GM21360 (cell line): Measurements from ENCODE around the gene IL15RA.
"Not testable (repeated sequence)": the region's sequence is repeated elsewhere in the genome, so short reads cannot be mapped to it uniquely, and the experiment has no call there.

Source experiments
- ATAC-seq: cut with Tn5 transposase; IDR thresholded peaks from one replicate; pipeline ENCODE4 v1.9.1; 2021; ENCODE audit warnings: mild to moderate bottlenecking, moderate library complexity; ENCODE audit not compliant: unreplicated experiment

IL15RA gene

DNA sequence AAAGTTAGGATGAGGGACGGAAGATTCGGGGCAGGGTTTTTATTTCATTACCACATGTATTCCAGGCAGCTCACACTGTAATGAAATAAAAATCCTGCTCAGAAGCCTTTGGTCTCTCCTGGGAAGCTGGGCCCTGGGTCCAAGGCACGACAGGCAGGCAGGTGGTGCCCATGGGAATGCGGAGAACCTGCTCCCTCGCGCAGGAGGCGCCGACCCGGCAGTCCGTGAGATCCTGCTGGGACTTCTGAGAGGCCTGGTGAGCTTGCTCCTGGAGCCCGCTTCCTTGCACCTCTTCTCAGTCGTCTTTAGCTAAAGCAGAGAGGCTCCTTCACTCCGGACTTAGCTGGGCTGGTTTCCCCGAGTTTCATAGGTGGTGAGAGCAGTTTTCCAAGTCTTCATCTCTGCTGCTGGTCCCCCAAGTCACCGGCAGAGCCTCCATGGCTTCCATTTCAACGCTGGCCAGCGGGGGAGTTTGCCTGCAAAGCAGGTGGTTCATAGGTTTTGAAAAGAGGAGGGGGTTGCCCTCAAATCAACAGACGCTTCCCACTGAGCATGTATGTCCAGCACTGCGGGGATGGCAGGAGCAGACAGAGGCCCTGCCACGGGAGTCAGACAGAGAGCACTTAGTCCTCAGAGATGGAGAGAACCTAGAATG lies 24.5 kb downstream of the IL15RA start:
- no peak for ATAC-seq

DNA sequence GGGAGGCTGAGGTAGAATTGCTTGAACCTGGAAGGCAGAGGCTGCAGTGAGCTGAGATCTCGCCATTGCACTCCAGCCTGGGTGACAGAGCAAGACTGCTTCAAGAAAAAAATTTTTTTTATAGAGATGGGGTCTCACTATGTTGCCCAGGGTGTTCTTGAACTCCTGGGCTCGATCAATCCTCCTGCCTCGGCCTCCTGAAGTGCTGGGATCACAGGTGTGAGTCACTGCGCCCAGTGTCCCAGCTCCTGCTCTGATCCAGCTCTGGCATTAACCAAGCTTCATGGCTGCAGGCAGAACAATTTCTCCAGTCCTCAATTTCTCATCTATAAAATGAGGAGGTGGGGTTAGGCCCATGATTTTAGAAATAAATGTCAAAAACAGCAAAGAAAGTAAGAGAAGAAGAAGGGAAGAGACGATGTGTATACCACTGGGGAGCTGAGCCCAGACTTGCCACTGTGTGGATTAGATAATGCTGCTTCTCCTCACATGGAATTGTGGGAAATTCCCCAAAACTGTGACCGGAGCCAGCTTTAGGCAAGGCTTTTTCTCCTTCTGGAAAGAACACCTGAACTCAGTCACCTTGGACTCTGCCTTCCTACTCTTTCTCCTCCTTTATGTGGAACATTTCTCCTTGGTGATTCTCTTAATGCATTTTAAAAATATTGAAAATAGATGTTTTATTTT lies 25.5 kb downstream of the IL15RA start:
- no peak for ATAC-seq

DNA sequence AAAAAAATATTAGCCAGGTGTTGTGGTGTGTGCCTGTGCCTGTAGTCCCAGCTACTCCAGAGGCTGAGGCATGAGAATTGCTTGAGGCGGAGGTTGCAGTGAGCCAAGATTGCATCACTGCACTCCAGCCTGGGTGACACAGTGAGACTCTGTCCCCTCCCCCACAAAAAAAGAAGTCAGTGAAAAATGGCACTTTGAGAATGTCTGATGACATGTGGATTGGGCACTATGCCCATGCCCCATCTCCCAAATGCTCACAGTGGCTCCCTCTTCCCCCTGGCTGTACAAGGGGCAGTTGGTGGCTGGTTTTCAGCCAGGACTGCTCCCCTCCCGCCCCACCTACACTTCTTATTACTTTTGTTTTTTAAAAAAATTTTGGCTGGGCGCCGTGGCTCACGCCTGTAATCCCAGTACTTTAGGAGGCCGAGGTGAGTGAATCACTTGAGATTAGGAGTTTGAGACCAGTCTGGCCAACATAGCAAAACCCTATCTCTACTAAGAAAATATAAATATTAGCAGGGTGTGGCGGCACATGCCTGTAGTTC lies 26.1 kb downstream of the IL15RA start:
- ATAC-seq, result no peak

DNA sequence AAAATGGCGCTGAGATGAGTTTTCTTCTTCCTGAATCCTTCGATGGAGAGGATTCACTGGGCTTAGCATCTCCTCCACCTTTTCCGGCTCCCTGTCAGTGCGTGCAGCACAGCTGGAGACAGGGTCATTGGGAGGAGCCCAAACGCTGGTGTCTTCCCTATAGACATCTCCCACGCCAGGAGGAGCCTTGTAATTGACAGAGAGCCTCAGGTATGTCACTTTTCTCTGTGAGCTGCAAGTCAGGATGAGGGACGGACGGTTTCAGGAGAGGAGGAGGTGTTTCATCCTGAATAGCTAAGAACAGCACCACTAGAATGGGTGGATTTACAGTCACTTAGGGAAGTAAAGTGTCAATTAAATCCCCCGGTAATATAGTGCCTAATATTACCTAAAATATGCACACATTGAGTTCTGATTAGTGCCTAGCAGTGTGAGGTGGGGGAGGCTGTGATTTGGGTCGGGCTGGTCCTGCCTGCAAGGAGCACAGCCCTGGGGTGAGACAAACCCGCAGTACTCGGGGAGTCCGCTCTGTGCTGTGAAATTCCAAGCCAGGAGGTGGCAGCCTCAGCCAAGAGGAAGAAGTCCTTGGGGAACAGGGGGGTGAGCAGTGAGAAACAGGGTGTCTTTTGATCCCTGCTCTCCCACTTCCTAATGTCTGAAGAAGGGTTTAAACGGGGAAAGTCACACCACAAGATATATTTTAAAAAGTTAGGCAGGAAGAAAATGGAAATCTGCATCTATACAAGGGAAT lies 28.2 kb downstream of the IL15RA start:
- ATAC-seq, result no peak

DNA sequence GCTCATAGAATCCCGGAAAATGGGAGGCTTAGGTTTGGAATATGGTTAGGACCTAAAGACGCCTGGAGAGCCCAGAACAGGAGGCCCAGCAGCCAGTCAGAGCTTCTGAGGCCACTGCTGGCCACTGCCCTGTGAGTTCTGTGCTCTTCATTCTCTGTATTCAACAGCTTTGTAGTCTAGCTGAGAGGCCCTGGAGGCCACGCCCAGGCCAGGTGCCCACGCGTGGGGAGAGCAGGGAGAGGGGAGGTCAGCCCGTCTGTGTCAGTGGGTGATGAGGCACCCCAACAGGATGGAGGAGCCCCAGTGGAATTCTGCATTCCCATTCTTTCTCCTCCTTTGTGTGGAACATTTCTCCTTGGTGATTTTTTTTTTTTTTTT lies 29.1 kb downstream of the IL15RA start:
- no peak for ATAC-seq

DNA sequence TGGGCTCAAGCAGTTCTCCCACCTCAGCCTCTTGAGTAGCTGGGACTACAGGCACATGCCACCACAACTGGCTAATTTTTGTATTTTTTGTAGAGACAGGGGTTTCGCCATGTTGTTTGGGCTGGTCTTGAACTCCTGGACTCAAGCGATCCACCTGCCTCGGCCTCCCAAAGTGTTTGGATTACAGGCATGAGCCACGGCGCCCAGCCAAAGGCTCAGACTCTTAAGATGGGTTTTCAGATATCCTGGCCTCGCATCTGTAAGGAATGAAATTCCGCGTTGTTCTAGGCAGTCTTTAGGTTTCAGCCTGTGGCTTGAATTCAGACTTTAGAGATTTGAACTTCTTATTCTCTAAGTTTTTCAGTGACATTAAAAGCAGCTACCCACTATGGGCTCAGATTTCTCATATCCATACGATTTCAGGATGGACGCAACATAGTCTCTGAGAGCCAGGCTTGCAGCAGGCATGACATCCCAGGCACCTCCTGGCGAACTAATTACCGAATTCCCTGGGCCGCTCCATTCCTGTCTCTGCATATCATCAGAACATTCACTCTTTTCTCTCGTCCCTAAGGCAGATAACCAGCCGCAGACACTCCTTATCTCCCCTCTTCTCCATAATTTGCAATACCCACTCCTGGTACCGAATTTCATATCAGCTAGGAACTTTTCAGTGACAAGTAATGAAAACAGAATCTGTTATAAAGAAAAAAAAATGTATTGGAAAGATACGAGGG lies 29.7 kb downstream of the IL15RA start:
- no peak for ATAC-seq

DNA sequence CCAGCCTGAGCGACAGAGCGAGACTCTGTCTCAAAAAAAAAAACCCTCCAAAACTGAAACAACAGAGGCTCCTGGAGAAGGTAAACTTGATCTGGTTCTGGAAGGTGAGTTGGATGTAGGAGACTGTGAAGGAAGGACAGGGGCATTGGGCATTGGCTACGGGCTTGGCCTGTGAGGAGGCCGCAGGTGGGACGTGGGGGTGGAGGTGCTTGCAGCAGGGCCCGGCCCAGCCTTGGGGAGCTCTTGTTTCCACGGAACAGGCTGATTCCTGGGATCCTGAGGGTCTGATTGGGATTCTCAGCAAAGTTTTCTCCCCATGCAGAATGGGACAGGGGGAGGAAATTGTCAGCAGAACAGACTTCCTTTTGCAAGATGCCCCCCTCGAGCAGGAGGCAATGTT lies 30.6 kb downstream of the IL15RA start:
- no peak for ATAC-seq

DNA sequence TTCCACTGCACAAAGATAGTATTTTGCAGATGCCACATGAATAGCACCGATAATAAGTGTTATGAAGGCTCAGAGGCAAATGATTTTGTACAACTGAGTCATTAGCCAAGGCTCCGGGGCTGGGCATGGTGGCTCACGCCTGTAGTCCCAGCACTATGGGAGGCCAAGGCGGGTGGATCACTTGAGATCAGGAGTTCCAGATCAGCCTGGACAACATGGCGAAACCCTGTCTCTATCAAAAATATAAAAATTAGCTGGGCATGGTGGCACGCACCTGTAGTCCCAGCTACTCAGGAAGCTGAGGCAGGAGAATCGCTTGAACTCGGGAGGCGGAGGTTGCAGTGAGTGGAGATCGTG lies 30.9 kb downstream of the IL15RA start:
- not testable (repeated sequence) for ATAC-seq

DNA sequence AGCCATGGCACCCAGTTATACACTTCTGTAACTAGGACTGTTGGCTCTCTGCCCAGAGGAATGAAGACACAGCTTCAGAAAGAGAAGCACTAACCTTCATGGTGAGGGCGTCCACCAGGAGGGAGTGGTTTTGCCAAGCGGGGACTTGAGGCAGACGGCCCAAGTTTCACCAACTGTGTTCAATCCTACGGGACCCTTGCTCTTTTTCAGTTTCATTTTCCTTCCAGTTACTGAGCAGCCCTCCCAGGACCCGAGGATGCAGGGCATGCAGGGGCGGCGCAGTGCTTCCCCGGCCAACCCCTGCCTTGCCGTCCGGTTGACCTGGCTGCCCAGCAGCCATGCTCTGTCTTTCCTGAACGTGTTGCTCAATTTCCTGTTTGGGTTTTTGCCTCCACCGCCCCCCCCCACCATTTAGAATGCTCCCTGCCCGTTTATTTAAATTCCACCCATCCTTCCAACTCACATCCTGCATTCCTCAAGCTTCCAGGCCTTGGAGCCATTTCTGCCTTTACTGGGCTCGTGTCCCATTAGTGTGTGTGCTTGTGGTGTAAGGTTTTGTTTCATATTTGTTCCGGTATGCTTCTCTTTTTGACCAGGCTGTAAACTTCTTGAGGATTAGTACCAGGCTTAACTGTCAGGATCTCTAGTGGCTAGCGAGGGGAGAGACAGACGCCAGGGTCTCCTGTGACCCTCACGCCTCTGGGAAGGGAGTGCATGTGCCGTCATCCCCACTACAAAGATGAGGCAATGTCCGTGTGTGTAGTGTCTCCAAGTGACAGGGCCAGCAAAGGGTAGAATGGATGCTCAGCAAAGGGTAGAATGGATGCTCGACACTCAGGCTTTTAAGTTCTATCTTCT lies 31.6 kb downstream of the IL15RA start:
- ATAC-seq, result no peak

DNA sequence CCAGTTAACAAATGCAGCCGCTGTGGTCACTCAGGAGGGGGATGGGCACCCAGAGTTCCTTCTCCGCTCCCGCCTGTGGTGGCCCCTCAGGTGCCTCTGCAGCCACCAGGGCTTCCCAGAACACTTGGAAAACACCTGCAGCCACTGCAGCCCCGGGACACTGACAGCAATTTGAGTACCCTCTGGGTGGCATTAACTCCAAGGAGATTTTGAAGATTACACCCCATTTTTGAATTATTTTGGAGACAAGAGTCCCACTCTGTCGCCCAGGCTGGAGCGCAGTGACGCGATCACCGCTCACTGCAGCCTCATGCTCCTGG lies 32.2 kb downstream of the IL15RA start:
- ATAC-seq, result no peak

DNA sequence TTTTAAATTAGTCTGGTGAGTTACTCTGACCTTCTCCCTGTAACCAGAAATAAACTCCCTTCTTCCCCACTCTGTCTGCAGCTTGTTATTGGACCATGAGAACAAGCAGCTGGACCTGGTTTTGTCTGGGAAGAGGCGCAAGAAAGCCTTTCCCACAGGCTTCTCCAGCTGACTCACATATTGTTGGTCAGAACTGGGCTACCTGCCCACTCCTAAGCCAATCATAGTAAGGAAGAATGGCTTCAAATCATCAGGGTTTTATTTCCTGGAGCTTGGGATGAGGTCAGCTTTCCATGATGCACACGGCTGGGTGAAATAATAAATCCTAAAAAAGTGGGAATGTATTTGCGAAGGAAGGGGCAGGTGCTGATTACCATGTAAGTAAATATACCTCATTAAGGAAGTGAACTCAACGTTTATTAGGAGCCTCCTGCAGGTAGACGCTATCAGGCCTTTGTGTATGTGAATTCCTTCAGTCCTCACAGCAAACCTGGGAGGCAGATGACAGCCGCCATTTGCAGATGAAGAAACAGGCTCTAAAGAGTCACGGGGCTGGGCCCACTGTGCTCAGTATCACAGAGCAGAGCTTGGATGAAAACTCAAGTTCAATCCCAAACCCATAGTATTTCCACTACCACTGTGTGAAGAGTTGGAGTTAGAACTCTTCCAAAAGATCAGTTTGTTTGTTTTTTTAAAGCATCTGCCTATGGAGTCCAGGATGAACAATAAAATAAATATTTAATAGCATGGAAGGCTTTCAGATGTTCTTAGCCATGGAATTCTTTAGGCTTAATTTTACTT lies 32.8 kb downstream of the IL15RA start:
- ATAC-seq, result no peak

DNA sequence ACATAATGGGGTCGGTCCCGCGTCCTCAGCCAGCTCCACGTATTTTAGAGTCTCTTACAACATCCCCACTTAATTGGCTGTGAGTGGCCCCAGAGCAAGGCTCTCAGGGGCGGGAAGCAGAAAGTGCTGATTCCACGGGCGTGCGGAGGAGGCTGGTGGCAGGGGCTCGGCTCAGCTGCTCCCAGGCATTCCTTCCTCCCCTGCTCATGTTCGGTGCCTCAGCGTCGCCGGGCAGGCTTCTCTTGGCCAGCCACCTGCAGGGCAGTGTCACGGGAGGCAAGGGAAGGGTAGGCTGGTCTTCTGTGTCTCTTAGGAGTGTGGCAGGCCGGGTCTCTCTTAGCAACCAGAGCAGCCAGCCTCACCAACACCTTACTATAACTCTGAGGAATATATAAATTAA lies 33.8 kb downstream of the IL15RA start:
- no peak for ATAC-seq

DNA sequence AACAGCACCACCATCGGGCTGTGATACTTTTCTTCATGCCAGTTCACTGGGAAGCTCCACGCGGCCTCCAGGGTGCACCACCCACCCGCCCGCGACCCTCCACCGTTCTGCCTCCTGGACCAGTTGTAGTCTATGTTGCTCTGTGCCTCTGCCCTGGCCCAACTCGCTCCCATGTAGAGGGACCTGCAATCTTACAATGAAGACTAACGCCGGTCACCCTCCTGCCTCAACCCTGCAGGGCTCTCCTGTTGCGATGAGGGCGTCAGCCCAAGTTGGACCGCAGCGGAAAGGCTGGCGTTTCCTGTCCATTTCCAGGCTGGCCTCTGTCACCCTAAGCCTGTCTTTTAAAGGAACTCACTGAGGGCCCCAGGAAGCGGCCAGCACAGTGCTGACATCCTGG lies 34.9 kb downstream of the IL15RA start:
- ATAC-seq, result no peak

DNA sequence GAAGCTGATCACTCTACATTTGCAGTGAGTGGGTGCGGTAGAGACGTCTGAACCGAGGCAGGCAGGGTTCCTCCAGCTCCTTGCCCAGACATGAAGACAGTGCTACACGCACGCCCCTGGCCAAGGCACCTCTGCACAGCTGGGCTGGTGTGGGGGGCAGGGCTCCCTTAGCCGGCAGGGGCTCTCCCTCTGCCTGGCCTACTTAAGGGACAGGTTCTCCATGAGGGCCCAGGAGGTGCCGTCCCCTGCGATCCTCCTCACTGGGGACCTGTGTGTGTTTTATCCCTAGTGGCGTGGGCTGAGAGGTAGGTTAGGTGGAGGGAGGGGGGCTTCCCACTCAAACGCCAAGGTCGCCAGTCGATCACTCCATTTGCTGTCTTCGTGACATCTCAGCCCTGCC lies 35.3 kb downstream of the IL15RA start:
- no peak for ATAC-seq

DNA sequence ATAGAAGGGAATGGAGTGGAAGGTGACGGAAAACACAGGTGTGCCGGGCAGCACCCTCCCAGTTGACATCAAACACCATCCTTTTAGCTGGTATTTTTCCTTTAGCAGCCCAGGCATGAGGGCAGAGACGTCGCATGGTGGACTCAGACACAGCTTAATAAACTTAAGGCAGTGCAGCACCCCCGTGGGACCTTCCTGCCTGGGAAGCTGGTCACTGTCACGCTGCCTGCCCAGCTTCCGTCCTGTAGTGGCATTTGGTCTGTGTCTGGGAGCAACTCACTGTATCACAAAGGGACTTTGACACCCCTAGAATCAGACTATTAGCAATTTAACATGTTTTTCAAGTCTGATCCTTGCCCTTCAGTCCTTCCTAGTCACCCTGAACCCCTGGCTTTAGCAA lies 35.8 kb downstream of the IL15RA start:
- no peak for ATAC-seq

DNA sequence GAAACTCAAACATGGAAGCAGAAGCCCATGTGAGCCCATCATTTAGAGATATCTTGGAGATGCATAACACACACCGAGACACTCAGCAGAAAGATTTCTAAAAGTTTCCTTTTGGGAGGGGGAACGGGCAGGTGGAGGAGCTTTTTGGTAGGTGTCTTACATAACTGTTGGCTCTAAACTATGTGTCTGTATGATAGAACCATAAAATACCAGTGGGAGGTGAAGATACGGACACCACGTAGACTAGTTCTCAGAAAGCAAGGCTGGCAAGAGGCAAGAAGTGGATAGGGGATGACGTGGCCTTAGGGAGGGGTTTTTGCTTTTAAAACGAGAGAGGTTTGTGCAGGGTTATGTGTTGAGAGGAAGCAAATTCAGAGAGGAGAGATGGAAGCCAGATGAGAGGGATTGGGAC lies 36.5 kb downstream of the IL15RA start:
- no peak for ATAC-seq

DNA sequence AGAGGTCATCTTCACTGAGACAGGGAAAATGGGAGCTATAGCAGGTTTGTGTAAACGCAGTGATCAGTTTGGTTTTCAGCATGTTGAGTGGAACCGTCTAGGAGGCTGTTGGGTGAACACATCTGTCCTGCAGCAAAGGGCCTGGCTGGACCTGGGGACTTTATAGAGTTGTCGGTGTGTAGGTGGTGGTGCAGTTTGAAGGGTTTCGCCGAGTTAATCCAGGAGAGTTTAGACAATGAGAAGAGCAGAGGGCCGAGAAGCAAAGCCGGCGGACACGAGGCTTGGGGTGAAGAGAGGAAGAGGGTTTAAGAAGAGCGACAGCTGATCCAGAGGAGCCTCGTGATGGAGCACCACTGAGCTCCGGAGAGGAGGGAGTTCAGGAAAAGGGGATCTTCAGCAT lies 39.1 kb downstream of the IL15RA start:
- ATAC-seq, result no peak

DNA sequence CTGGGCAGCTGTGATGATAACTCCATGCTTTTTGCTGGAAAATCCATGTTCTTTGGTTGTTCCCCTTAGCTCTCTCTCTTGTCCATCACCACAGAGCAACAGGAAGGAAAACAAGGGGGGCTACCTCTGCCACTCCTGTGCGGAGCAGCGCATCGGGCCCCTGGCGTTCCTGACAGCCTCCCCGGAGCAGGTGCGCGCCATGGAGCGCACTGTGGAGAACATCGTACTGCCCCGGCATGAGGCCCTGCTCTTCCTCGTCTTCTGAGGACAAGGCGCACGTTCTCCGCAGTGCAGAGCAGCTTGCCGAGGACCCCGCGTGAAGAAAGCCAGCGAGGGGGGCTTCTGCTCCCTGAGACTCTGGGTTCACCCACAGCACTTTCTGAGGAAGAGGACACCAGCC lies 40.3 kb downstream of the IL15RA start:
- no peak for ATAC-seq

DNA sequence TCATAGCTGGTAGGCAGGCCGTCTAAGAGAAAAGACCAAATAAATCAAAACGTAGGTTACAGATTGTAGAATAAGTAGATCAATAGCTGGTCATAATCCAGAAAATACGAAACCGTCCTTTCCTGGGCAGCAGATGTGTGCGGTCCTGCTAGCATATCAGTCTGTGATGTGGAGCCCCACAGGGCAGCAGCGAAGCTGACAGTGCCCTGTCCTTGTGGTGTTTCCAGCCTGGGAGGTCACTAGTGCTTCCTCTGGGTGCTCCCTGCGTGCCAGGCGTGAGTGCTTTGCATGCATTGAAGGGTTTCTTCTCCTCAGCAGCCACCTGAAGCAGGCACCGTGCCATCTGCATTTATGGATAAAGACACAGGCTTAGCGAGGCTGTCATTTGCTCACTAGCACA lies 41.7 kb downstream of the IL15RA start:
- ATAC-seq, result no peak
